GM21515 (cell line): ENCODE results near the gene ANTXR1.

Experiments used
- ATAC-seq: cut with Tn5 transposase; IDR thresholded peaks from one replicate; pipeline ENCODE4 v1.9.1; 2021; ENCODE audit not compliant: unreplicated experiment

Gene ANTXR1

DNA sequence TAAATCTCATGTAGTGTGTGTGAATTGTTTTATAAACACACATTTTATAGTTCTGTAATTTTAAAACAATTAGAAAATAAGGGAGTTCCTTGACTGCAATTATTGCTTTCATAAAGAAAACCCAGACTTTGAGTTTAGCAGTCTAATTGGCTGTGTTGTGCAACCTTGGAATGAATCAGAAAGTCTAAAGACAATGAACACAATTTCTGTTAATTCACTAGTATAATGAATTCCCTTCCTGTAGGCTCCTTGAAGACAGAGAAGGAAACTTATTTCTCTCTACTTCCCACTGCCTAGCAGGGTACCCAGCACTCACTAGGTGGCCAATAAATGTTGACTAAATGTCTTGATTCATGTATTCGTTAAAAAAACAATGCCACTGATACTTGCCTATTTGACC is 79.9 kb downstream of the ANTXR1 start:
- no peak for ATAC-seq

DNA sequence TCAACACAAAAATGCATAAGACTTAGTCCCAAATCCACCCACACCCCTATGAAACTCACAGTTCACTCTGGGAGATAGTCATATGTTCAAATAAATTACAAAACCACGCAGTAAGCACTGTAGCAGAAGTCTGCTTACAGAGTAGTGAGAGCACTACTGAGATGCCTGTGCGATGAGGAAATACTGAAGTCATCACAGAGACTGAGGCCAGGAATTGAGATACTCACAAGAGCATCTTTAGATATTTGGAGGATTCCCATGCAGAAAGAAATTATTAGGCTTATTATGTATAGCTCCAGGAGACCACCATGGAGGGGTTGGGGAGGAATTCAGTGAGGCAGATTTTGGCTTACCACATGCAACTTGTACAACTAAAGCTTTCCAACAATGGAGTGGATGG is 82.3 kb downstream of the ANTXR1 start:
- ATAC-seq: no peak

DNA sequence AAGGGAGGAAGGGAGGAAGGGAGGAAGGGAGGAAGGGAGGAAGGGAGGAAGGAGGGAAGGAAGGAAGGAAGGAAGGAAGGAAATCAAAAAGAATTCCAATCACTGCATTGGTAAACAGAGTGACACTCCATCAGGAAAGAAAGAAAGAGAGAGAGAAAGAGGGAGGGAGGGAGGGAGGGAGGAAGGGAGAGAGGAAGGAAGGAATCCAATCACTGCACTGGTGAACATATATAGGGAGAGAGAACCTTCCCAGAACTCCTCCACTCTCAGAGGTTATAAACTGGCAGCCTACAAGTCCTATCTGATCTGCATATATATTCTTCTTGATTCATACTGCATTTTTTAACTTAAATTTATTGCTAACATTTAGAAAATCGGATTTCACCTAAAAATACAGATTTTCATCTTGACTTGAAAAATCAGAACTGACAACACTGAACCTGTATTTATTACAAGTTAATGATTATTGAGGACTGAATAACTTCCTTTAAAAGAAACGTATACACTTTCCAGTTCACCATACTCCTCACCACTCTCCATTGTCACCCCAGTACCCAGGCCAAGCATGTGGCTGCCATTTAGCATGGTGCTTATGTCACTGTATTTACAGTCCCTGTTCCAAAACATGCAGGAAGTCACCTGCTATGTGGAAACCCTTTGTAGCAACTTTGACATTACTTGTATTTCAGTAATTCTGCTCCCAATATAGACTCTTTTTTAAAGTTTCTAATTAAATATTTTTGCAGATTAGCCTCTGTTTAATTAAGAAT is 83.5 kb downstream of the ANTXR1 start:
- no peak for ATAC-seq

DNA sequence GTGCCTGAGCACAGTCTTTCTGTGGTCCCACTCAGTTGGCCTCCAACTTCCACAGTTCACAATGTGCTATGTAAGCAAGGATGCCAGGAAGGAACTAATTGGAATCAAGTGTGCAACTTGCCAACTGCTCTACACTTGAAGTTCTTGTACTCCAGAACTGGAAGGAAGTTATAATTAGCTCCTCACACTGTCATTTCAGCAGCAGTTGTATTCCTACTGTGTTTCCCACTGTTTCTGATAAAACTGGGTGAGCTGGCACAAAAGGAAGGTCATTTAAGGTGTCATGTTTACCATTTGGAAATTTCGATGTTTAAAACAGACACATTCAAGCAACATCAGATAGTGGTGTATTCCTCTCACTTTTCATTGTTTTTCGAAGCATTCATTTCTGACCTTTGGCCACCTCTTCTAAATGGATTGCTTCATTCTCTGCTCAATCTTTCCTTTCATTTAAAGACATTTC is 84.2 kb downstream of the ANTXR1 start:
- ATAC-seq: no peak

DNA sequence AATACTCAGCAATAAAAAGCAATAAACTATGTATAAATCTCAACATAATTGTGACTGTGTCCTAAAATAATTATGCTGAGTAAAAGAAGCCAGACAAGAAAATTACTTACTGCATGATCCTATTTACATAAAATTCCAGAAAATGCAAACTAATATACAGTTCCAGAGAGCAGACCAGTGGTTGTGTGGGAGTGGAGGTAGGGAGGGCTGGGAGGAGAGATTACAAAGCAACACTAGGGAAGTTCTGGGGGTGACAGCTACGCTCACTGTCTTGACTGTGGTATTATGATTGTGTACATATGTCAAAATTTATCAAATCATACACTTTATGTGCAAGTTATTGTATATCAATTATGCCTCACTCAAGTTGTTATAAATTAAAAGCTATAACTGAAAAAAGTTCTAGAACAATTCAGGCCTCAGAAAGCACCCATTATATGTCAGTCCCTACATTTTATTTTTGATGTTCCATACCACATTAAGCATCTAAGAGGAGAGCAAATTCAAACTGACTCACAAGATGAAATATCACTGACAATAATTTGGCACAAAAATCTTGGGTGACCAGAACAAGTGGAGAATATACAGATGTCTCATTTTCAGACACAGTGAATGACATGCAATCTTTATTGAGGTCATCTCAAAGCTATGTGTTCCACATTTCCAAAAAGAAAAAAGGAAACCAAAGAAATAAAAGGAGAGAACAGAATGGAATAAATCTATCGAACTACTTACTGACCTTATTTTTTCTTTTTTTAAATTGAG is 85.1 kb downstream of the ANTXR1 start:
- ATAC-seq: no peak

DNA sequence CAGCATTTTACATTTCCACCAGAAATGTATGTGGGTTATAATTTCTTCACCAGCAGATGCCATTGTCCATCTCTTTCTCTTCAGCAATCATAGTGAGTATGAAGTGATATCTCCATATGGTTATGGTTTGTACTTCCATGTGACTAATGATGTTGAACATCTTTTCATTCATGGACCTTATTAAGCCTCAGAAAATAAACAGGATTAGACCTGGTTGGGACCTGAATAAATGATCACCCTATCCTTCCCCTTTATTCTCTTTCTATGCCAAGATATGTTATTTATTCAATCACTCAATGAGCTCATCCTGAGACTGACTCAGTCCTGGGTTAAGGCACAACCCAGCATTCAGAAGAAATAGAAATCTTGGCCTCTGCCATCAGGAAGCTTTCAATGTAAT is 86.6 kb downstream of the ANTXR1 start:
- no peak for ATAC-seq

DNA sequence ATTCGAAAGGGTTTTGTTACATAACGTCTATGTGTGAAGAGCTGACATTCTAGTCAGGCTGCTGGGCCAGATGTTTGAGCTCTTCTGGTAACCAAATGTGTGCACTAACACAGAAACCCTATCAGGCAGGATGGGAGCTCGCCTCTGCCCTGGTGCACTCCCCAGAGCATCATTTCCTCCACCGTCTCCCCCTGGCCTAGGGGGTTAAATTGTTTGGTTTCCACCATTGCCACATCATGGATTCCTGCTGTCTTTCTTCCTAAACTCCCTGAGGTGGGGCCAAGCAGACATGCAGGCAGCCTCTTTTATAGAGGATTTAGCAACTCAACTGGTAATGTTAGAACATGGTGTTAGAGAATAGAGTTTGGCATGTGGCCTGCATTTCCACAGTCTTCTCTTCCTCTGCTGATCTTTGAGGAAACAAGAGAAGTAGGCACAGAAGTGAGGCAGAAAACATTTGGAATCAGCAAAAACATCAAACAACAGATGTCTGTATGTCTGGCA is 87.3 kb downstream of the ANTXR1 start:
- no peak for ATAC-seq

DNA sequence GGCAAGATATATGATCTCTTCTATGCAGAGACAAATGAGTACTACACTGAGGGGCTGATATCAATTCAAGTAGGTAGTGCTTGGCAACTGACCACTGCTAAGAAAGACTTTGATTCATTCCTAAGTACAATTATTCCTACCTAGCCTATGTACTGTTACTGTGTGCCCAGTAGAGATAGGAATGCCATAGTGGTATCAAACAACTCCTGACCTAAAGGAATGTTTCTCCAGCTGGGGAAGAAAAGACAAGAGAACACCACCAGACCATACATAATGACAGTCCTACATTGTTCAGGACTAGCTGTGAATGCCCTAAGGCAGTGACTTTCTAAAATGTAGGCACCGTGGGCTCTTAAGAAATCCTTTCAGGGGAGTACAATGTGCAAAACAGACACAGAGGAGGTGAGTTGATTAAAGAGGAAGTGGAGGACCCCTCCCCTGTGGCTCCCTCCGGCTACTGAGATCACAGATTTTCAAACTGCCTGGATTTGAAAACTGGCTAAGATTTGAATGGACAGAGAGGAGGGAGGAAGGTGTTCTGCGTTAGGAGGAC is 89.1 kb downstream of the ANTXR1 start:
- no peak for ATAC-seq

DNA sequence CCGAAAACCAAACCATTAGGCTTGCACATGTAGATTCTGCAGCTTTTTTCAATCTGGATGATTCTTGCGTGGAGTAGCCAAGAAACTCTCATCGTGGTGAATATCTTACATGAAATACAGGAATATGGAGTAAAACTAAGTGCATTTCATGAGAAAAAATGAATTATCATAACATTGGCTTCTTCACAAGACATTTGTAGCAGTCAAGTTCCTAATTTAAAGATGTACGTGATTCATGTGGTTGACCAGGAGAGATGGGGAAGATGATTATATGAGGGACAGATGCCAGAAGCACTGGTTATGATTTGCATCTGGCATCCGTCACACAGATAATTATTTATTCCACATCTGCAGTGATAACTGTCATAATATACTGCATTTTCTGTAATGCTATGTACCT is 90.4 kb downstream of the ANTXR1 start:
- no peak for ATAC-seq

DNA sequence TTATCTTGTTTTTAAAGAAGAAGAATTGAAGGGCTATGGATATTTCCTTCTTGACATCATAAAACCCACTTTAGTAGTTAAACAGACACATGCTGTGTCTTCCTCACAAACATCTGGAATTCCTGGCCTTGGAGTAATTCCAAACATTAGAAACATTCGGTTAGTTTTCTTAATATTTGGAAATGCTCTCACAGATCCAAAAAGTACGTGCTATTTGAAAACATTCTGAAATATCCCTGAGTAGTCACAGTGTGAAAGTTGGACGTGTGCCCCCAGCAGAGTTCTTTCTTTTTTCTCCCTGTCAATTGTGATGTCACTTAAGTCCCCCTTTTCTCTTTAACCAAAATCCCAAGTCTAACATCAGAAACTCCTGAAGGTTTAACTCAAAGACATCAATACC is 91.3 kb downstream of the ANTXR1 start:
- no peak for ATAC-seq

DNA sequence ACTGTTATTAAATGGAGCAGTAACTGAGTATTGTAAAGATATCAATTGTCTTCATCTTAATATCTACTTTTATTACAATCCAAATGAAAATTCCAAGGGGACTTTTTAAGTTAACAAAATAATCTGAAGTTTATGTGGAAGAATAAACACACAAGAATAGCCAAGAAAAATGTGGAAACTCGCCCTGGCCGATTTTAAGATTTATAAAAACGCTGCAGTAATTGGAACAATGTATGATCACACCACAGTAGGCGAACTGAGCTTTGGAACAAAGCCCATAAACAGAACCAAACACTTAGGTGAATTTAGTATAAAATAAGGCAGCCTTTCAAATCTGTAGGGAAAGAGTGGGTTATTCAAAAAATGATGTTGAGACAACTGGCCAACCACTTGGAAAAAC is 96.3 kb downstream of the ANTXR1 start:
- no peak for ATAC-seq

DNA sequence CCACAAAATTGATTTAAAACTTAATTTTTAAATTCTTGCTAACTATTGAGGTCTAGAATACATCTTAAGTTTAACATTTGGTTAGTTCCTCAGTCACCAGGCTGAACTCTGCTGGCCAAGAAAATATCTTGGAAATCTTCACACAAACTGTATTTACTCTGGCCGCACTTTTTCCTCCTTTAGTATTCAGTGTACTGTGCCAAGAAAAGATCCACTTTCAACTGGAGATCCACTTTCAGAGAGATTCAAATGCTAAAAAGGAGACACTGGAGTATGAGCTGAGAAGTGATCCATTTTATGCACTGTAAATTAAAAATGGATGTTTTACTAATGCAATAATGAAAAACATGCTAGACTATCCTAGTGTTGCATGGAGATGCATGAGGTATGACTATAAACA is 98.1 kb downstream of the ANTXR1 start:
- ATAC-seq: no peak

DNA sequence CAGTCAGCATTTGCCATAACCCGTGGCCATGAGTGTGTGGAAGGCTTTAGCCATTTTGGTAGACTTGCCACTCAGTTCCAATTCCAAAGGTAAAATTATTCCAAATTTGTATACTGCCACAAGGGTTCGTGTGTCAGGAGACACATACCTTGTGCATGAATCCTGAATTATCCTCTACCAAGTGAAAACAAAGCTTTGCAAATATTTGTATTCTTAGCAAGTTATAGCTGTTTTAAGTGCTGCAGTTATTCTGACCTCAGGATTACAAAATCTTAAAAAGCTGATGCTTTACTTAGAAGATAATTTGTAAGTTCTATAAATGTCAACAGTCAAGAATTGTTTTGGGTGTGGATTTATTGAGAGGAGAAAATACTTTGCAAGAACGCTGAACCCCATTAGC is 100.6 kb downstream of the ANTXR1 start:
- no peak for ATAC-seq

DNA sequence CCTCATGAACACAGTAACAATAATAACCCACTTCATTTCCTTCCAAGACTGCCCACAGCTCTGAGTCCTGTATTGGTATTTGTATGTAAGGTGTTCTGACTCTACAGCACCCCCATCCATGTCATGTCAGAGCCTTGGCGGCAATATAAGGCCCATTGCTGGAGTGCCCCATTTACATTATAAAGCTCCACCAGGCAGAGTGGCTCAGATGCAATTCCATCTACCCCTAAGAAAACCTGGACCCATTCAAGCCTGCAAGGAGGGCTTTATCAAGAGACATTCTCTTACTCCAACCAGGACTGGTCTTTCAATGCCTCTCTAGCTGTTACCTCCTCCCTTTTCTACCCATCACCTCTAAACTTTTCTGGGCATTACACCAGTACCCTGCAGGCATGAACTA is 101.6 kb downstream of the ANTXR1 start:
- ATAC-seq: no peak

DNA sequence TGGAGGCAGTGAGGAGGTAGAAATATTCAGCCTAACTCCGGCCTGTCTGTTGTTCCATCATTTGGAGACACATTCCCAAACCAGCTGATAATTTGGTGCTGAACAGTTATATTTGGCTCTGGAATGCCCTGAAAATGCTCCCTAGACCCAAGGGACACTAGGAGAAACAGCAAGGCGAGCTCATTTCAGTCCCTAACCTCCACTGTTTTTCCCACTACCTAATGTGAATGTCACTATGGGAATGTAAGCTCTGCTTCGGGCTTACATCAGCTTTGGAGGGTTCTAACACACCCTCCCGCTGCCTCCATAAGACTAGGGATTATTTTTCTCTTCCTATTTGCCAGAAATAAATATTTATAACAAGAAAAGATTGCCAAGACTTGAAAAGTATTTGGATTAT is 103.5 kb downstream of the ANTXR1 start:
- ATAC-seq: no peak

DNA sequence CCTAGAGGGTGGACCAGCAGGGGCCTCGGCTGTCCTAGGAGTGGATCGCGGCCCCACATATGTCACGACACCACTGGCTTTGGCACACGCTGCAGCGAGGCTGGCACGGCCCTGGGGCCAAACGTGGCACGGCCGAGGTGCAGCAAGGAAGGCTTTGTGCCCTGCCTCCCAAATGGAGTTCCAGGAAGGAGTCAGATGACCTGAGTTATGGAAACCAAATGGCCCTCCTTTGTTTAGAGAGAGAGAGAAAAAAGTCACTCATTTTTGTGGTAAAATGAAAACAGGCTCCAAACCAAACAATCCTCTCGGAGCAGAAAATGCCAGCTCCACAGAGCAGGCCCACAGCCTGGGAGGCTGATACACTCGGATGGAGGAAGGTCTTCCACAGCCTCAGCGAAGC is 105.6 kb downstream of the ANTXR1 start:
- ATAC-seq: no peak

DNA sequence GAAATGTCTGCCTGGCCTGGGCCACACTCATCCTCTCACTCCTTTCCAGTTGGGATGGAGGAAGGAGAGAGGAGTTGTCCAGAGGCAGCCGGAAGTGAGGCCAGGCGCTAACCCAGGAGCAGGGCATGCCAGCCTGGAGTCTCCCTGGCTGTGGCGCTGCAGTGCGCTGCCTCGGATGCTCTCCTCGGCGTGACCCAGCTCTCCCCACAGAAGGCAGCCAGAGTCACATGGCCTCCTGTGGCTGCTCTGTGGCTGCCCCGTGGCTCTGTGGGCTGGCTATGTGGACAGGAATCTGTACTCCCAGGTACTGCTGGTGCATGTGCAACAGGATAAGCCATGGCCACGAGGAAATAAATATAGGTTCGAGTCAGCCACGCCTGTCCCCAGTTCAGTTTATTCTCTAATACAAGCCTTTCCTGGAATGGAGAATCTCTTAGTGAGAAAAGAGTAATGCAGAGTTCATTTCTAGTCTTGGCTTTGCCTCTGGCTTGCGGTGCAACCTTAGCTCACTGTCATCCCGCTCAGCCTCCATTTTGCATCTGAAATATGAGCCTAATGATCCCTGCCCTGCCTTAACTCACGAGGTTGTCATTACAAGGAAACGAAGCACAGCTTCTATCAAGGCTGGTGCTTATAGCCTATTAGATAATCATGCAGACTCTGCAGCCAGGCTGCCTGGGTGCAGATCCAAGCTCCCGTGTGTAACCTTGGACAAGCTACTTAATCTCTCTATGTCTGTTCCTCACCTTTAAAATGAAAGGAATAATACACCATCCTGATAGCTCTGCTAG is 106.3 kb downstream of the ANTXR1 start:
- ATAC-seq: no peak

DNA sequence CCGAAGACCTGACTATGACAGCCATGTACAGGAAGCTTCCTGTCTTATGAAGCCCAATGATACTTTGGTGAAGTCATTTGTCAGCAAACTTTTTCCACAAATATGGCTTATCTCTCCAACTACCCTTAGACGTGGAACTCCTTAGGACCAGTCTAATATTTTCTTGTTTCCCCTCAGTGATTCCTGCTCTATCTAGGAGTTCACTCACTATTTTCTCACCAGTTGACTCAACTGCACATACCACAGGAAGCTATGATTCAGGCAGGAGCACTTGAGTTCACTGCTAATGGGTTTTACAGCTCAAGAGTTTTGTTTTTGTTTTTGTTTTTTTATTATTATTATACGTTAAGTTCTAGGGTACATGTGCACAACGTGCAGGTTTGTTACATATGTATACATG is 109.3 kb downstream of the ANTXR1 start:
- no peak for ATAC-seq

DNA sequence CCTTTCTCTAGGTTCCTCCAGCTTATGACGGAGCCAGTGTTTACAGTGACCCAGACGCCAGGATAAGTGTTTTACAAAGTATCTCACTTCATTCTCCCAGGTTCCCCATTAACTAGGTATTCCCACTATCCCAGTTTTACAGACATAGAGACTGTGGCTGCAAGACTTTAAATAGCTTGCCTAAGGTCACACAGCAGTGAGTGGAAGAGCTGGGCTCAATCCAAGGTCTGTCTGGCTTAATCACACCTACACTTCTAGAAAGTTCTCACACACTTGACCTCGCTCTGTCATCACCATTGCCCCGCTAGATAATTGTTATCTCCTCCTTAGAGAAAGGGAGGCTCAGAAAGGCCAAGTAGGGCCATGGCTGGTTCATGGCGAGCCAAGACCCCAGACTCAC is 110.2 kb downstream of the ANTXR1 start:
- no peak for ATAC-seq

DNA sequence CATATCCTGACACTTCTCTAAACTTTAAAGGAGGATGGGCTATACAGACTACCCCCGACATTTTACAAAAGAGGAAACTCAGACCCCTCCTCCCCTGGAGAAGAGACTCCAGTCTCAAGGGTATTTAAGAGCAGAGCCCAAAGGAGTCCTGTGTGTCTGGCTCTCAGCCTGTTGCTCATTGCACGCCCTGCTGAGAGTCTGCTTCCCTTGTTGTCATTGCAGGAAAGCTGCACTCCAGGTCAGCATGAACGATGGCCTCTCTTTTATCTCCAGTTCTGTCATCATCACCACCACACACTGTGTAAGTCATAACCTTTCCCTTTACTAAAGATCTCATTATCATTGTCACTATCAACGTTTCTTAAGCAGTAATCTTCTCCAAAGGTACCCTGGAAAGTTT is 111.4 kb downstream of the ANTXR1 start:
- ATAC-seq: no peak

DNA sequence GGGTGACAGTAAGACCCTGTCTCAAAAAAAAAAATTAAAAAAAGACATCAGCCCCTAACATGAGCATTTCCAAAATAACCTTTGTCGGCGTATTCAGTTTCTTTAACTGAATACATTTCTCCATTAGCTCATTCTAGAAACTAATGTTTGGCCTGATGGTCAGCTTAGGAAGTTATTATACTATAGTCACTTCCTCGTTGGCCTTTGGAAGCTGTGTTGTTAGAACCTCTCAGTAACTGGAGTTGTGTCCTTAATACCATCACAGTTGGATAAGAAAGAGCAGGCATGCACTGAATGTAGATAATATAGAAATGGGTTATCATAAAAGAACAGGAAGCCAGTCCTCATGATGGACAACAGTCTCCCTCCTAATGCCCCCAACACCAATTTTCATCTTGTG is 112.8 kb downstream of the ANTXR1 start:
- ATAC-seq: no peak
